ENCODE measurements around the gene LARGE2.

The LARGE2 gene

DNA sequence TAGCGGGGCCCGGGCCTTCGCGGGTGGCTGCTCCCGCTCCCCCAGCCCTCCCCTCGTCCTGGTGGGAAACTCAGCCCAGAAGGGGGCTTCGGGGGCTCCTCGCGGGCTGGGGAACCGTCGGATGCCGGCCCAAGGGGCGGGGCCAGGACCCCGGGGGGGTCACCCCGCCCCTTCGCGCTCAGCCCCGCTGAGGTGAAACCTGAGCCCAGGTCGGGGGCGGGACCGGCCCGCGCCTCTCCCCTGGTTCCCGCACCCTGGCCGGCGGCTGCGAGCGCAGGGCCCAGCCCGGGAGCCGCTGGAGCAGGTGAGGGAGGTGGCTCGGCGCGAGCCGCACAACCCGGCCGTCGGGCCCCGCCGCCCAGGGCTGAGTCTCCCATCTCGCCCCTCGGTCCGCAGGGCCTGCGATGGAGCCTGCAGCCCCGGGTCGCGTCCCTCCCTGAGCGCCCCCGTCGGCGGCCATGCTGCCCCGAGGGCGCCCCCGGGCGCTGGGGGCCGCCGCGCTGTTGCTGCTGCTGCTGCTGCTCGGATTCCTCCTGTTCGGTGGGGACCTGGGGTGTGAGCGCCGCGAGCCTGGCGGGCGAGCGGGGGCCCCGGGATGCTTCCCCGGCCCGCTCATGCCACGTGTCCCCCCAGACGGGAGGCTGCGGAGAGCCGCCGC, at the start of gene LARGE2:
LARGE2 (plus strand) TSS at position 232 of the 658 bp plus-strand sequence; CDS start at position 459, 227 bp downstream.
- DNase-seq = no peak

DNA sequence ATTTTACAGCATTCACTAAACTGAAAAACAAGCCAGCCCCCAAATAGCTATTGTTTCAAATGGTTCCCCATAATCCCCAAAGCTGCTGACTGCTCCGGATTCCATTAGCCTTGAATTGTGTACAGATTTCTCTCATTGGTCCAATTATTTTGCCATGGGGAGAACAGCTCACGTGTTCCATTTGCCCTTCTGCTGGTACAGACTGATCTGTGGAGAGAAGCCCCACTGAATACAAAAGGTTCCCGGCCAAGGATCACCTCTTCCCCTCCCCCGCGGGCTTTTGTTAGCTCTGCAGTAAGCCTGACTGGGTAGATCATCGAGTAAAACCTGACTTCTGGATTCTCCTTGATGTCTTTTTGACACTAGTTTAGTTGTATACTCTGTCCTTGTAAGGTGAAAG, 46.1 kb upstream of the LARGE2 start:
- no peak for DNase-seq

DNA sequence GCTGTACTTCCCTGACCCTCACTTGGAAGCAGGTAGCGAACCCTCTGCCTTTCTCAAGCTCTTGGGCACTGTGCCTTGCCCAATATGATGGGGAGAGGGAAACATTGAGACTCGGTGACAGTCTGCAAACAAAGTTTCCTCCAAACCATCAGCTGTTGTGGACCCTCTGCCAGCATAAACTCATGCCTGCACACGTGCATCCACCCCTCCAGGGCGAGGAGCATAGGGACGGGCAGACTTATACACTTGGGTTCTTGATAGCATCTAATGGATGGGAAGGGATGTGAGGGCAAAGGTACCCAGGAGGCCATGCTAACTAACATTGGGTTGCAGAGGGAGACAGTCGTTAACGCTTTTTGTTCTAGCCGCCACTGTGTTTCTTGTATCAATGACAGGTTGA, 45.2 kb upstream of the LARGE2 start:
- no peak for DNase-seq

DNA sequence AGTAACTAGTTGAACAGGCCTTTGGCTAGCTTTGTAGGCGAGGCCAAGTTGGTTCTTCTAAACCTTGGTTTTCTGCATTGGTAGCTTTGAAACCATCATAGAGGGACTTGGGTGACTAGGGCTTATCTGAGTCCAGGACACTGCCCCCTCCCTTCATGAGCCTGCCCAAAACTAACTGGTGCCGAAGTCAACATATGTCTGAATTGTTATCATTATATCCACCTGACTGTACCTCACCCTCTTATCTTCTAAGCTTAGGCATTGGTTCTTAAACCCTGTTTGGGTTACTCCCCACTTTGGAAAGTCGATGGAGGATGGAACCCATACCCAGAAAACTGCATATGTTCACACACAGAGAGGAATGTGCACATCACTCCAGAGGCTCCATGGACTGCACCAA, 44.6 kb upstream of the LARGE2 start:
- DNase-seq = no peak

DNA sequence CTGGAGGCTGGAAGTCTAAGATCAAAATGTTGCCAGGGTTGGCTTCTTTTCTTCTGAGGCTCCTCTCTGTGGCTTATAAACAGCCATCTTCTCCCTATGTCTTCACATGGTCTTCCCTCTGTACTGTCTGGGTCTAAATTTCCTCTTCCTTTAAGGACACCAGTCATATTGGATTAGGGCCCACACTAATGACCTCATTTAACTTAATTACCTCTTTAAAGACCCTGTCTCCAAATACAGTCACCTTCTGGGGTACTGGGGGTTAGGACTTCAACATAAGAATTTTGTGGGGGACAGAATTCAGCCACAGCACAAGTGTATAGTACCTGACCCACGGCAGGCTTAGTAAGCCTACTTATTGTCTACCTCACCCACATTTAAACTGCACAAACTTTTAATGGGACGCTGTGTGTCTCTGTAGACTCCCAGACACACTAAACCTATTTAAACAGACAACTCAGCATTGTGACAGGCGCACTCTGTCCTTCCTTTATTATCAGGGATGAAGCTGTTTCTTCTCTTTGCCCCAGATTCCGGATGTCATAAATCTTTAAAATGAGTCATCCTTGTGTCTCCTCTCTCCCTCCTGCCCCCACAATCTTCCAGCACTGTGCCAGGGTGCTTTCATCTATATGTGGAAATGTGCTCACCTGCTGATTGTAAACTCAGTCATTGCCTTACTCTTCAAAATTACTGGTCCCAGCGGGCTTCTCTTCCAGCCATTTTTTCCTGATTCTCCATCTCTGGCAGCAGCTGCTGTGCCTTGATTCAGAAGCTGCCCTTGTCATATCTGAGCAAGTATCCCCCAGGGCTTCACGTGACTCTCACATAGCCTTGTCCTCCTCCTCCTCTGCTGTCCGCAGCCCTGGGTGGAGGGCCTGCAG, 42.4 kb upstream of the LARGE2 start:
- DNase-seq = no peak

DNA sequence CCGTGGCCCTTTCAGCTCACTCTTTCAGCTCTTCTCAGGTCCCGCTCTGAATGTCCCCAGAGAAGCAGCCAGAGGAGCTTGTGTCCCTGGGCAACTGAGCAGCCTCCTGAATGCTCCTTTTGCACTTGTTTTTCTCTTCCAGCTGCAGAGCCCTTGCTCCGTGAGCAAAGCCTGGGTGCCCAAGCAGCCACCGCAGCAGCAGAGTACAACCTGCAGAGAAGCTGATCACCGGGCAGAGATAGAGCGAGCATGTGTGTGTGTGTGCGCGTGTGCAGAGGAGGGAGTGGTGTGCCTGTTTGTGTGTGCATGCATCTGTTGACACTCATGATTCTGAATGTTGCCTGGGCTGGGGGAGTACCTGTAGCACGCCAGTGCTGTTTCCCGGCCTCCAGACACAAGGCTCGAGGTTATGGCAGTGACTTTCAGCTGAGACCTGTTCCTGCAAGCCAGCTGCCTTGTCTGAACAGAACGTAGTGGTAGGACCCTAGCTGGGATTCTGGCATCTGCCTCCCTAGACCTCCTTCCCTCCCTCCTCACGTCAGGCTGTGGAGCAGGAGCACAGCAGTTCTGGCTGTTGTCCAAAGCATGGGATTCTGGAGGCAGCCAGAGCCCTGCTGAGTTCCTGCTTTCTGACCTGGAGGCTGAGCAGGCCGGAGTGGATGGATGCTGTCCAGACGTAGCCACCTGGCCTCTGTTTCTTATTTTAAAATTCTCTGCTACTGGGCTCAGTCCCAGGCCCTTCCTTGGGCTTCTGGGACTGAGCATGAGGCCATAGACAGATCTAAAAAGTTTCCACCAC, 41.5 kb upstream of the LARGE2 start:
- DNase-seq = peak; percentile 36

DNA sequence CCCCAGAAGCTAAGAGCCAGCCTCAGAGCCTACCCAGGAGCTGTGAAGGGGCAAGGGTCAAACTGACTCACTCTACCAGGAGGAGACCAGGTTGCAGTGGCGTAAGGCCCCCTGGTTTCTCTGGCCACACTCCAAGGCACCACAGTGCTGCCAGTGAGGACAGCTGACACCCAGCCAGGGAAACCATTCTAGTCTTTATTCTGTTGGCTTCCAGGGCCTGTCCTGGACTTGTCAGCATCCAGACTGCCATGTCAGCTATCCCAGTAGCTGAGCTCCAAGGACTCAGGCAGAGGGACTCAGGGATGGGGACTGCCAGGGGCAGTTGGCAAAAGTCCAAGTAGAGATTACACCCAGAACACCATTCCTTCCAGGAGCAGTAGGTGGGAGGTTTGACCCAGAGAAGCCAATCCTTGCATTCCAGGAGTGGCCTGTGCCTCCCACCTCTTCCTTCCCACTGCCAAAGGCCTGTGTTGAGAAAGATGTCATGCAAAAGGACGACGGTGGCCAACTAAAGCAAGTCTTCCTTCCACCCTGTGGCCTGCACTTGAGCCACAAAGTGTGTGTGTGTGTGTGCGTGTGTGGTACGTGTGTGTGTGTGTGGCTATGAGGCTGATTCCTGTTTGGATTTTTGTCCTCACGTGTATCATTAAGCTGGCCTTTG, 40.6 kb upstream of the LARGE2 start:
- DNase-seq = no peak

DNA sequence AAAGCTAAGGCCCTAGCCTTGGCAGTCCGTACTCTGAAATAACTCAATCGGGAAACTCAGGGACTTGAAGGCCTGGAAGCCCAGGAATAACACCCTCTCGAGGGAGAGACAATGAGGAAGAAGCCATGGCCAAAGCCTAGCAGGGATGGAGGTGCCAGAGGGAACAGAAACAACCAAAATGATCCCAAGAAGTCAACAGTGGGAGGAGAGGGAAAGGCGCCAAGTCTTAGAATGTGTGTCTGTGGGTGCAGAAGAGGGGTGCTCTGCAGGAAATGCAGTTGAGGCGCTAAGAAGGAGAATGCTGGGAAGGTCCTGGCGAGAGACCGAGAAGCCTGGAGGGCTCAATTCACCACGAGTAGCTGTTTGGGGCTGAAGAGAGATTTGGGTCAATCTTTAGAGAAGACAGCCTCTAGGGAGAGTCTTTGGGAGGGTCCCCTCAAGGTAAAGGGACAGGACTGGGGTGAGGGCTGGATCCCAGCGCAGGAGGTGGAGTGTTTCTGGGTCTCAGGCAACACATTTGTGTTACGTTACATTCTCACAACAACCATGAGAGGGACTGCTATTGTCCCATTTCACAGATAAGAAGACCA, 37.8 kb upstream of the LARGE2 start:
- DNase-seq = no peak

DNA sequence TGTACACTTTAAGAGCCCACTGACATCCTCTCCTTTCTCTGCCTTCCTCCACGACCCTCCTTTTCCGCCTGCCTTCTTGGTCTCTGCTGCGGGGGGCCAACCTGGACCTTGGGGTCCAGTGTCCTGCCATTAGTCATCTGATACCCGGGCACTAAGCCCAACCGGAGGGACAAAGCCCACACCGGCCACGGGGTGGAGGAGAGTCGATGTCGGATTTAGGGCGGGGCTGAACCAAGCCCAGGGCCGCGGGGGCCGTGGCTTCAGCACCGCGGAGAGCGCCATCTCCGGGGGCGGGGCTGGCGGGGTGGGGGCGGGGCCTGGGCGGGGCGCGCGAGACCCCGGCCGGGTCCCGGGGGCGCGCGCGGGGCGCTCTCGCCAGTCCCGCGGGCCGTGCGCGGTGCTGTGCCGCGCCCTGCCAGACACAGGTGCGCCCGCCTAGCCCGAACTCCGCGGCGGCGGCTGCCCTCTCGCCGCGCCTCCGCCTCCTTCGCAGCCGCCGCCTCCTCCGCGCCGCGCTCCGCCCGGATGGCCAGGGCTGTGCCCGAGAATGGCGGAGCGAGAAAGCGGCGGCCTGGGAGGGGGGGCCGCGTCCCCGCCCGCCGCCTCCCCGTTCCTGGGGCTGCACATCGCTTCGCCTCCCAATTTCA, 37.1 kb upstream of the LARGE2 start, which contains the start of gene MAPK8IP1:
MAPK8IP1 (plus strand) TSS at position 378 of the 647 bp plus-strand sequence; CDS start at position 548, 170 bp downstream.
- DNase-seq = no peak

DNA sequence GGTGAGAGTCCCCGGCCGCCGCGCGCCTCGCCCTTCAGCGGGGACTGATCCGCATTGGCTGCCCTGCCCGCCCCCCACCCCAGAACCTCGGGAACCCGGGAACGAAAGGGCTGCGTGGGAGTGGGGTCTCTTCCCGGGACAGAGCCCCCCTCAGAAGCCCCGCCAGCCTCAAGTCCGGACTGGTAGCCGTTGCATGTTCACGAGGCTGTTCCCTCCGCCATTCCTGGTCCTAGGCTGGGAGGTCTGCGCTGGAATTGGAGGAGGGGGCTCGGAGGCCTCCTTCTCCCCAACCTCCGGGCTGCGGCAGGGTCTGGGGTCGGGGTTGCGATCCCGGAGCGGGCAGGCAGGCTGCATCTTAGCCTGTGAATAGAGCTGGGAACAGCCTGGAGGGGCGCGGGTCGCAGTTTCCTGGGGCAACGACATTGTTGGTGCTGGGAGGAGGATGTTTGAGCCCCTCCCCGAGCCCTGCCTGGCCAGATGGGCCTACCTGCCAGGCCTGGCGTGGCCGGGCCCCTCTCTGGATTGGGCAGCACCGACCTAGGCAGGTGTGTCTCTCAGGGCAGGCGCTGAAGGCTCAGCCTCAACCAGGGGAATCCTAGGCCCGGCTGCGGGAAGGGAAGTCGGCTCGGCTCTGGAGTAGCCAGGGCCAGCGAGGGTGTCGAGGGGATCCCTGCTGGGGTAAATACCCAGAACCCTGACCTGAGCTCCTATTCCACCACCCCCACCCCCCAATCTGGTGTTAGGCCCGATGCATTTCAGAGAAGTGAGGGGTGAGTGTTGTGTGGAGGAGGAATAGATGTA, 36.3 kb upstream of the LARGE2 start:
- no peak for DNase-seq

DNA sequence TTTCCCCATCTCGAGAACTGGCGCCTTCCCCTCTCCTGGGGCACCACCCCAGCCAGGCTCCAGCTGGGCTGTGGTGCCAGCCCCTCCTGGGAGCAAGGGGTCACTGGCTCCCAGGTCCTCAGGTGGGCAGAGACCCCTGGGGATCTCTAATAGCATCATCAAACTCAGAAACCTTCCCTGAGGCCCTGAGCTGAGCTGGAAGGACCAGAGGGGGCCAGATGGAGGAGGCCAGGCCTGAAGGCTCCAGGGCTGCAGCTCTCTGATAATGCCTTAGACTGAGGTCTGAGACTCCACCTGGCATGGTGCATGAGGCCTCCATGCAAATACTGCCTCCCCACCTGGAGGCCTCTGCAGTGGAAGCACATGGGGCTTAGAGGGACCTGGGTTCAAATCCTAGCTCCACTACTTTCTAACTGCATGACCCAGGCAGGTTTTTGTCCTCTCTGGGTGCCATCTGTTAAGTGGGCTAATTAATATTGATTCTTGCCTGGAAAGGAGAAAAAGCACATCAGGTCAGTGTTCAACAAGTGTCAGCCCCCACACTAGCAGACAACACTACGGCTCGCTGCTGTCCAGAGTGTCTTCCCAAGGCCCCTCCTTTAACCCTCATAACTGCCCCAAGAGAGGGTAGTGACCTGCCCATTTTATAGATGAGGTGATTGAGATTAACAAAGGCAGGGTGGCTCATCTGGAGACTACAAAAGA, 35.5 kb upstream of the LARGE2 start:
- no peak for DNase-seq

DNA sequence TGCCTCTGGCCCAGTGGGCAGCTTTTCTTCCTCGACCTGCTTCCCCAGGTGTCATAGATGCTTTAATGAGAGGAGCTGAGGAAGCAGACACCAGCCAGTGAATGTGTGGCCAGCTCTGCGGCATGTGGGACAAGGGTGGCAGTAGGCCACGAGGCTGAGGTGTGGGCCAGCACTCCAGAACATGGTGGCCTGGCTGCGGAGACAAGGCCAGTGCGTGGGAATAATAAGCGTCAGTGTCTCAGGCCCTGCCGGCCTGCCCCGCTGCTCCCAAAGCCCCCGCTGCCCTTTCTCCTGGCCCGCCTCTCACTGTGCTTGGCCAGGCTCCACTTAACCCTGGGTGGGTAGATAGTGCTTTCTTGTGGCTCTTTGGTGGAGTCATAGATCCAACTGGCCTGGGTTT, 34.9 kb upstream of the LARGE2 start:
- no peak for DNase-seq

DNA sequence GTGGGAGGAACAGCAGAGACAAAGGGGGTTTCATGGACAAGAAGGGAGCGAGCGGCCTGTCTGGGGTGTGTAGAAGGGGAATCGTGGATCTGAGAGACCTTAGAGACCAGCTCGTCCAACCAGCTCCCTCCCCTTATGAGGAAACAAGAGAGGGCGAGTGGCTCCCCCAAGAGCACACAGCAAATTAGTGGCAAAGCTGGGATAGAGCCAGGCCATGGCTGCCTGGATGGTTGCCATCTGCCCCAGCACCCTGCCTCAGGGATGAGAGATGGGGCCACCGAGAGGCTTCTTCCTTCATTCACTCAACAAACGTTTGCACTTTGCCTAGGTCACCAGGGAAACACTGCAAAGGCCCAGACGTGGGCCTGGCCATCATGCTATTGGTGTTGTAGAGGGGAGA, 32.9 kb upstream of the LARGE2 start:
- DNase-seq = no peak

DNA sequence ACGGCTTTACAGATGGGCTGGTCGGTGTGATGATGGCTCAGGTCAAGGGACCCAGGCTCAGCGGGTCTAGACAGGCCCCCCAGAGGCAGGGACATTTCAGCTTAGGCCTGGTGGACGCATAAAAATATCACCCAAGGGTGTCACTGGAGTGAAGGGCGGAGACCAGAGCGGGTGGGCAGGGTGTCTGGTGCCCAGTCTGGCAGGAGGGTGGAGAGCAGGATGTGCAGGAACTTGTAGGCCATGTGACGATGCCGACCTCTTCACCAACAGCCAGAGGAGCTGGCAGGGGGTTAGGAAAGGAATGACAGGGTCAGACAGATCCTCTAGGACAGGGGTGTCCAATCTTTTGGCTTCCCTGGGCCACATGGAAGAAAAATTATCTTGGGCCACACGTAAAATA, 32.5 kb upstream of the LARGE2 start:
- no peak for DNase-seq

DNA sequence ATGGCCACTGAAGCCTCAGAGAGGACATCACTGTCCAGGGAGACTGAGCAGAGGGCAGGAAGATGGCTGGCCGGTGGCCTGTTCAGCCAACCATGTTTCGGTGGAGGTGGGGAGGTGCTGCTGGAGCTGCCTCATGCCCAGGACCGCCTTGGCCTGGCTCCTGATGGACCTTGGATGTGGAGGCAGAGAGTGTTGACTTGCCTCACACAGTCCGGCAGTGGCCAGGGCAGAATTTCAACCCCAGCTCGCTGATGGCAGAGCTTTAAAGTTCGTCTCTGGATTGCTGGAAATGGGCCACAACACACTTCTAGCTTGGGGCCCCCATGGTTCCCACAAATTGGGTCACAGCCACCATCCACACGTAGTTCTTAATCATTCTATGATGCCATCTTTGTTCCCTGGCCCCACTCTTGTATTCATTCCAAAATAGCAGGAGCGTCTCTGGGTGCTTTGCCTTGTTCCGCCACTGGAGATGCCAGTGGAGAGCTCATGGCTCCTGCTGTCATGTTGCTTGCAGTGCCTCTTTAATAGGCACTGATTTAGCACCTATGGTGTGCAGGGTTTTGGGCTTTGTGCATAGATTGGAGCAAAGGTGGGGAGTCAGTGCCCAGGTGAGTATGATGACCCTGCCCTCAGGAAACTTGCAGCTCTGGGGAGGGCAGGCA, 31.4 kb upstream of the LARGE2 start:
- no peak for DNase-seq

DNA sequence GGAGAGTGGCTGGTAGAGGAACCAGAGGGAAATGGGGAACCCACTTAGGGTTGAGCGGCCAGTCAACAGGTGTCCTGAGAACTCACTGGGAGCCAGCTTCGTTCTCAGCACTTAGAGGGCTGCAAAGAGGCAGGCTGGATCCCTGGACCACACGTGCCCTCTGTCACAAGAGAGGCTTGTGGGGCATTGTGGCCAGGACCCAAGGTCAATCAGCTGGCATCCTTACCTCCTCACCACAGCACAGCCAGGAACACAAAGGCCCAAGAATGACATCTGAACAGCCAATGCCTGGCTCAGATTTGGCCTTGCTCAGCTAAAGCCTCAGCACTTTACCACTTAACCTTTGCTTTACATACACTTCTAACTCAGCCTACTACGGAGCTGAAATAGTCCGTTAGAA, 29.6 kb upstream of the LARGE2 start:
- no peak for DNase-seq

DNA sequence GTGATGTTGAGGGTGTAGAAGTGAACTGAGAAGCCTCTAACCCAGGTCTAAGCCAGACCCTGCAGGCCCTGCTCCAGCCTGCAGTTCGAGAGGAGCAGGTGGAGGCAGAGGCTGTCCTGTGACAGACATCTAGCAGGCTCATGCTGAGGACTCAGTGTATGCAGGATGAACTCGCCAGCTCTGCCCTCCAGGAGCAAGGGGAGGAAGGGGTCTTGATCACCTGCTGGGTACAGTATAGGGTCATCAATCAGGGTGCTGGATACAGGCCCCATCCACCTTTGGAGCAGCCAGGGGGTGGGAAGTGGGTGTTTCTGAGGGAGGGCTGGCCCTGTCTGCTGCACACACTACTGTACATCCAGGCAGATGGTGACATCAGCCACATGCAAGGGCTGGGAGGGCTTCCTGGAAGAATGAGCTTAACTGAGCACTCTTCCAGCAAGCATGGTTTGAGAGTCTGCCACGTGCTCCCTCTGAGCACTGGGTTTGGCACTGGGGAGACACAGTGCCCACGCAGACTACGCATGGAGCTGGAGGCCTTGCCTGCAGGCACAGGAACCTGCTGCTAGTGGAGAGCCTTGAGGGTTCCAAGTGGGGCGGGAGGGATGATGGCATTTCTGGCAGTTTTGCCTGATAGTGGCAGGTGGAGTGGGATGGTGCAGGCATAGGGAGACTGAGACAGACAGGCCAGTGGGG, 27.8 kb upstream of the LARGE2 start:
- no peak for DNase-seq

DNA sequence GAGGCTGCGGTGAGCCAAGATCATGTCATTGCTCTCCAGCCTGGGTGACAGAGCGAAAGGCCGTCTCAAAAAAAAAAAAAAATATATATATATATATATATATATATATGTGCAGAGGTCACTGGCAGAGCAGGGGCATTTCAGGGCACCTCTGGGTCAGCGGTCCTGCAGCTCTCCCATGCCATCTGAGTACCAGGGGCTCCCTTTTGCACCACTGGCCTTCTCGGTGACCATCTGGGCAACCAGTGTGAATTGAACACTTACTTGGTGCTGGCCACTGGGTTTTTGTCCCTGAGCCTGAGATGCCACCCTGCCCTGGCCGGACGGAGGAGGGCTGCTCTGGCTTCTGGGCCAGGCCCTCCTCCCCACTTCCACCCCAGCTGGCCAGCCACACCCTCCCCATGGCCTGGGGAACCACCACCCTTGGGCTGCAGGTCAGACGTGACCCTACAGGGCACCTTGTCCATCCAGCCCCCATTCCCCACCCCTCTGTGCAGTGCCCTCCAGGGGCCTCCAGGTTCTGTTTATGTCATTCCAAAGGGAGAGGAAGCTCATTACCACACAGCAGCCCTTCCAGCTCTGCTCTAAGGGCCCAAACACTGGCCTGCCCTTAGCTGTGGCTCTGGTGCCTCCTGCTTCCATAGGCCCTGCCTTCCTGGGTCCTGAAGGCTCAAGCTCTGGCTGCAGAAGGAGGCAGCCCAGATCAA, 26.8 kb upstream of the LARGE2 start:
- DNase-seq = no peak

Data from NCI-H2081 treated with DMSO at 0.1 percent for 48 hours (cell line).